Ishikawa (cell line): ENCODE data around the gene SLC12A3.

Source experiments
- CEBPB ChIP-seq: IDR thresholded peaks from 2 replicates; pipeline ENCODE4 v1.6.1; 2012
- CREB1 ChIP-seq: IDR thresholded peaks from 2 replicates; pipeline ENCODE4 v1.6.1; 2012; ENCODE audit warnings: low read depth
- EGR1 ChIP-seq: IDR thresholded peaks from 2 replicates; pipeline ENCODE4 v1.6.1; 2012
- EP300 ChIP-seq: IDR thresholded peaks from 2 replicates; pipeline ENCODE4 v1.6.1; 2012; ENCODE audit warnings: borderline replicate concordance
- FOXM1 ChIP-seq: IDR thresholded peaks from 2 replicates; pipeline ENCODE4 v1.6.1; 2012; ENCODE audit warnings: low read depth, borderline replicate concordance
- NFIC ChIP-seq: IDR thresholded peaks from 2 replicates; pipeline ENCODE4 v1.6.1; 2012
- RAD21 ChIP-seq: IDR thresholded peaks from 2 replicates; pipeline ENCODE4 v1.6.1; 2012; ENCODE audit warnings: low read depth
- TAF1 ChIP-seq: IDR thresholded peaks from 2 replicates; pipeline ENCODE4 v1.6.1; 2012; ENCODE audit warnings: low read depth, mild to moderate bottlenecking
- TCF12 ChIP-seq: IDR thresholded peaks from 2 replicates; pipeline ENCODE4 v1.6.1; 2012; ENCODE audit warnings: low read depth
- TEAD4 ChIP-seq: IDR thresholded peaks from 2 replicates; pipeline ENCODE4 v1.6.1; 2012
- YY1 ChIP-seq: IDR thresholded peaks from 2 replicates; pipeline ENCODE4 v1.6.1; 2012; ENCODE audit warnings: low read depth
- ZBTB7A ChIP-seq: IDR thresholded peaks from 2 replicates; pipeline ENCODE4 v1.6.1; 2012; ENCODE audit warnings: low read depth
- TF ChIP-seq, protein P1 (sequence below): IDR thresholded peaks from 2 replicates; pipeline ENCODE4 v1.6.1; 2012
- TF ChIP-seq, protein P2 (sequence below): IDR thresholded peaks from 2 replicates; pipeline ENCODE4 v1.6.1; 2012; ENCODE audit warnings: low read depth, mild to moderate bottlenecking
- TF ChIP-seq, protein P3 (sequence below): IDR thresholded peaks from 2 replicates; pipeline ENCODE4 v1.6.1; 2012

The SLC12A3 gene

DNA sequence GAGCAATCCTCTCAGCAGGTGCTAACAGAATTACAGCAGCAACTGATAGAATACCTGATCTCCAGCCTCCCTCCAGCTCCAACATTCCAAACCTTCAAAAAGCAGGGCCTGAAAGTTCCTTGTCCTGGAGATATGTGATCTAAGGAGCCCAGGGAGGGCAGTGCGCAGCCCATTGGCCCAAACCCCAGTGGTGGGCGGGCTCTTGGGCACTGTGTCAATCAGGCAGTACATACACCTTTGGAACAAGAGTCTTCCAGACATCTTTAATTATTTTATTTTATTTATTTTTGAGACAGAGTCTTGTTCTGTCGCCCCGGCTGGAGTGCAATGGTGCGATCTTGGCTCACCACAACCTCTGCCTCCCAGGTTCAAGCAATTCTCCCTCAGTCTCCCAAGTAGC lies 24.2 kb downstream of the SLC12A3 start:
- no peak for TF ChIP-seq YY1
- TF ChIP-seq, protein P1, sequence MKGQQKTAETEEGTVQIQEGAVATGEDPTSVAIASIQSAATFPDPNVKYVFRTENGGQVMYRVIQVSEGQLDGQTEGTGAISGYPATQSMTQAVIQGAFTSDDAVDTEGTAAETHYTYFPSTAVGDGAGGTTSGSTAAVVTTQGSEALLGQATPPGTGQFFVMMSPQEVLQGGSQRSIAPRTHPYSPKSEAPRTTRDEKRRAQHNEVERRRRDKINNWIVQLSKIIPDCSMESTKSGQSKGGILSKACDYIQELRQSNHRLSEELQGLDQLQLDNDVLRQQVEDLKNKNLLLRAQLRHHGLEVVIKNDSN: no peak
- TF ChIP-seq EGR1: no peak
- no peak for TF ChIP-seq FOXM1
- TF ChIP-seq EP300: no peak
- TF ChIP-seq TEAD4: no peak
- no peak for TF ChIP-seq NFIC
- no peak for TF ChIP-seq TCF12
- TF ChIP-seq RAD21: no peak
- no peak for TF ChIP-seq TAF1
- no peak for TF ChIP-seq CEBPB
- TF ChIP-seq CREB1: no peak
- TF ChIP-seq ZBTB7A: no peak
- TF ChIP-seq, protein P2, sequence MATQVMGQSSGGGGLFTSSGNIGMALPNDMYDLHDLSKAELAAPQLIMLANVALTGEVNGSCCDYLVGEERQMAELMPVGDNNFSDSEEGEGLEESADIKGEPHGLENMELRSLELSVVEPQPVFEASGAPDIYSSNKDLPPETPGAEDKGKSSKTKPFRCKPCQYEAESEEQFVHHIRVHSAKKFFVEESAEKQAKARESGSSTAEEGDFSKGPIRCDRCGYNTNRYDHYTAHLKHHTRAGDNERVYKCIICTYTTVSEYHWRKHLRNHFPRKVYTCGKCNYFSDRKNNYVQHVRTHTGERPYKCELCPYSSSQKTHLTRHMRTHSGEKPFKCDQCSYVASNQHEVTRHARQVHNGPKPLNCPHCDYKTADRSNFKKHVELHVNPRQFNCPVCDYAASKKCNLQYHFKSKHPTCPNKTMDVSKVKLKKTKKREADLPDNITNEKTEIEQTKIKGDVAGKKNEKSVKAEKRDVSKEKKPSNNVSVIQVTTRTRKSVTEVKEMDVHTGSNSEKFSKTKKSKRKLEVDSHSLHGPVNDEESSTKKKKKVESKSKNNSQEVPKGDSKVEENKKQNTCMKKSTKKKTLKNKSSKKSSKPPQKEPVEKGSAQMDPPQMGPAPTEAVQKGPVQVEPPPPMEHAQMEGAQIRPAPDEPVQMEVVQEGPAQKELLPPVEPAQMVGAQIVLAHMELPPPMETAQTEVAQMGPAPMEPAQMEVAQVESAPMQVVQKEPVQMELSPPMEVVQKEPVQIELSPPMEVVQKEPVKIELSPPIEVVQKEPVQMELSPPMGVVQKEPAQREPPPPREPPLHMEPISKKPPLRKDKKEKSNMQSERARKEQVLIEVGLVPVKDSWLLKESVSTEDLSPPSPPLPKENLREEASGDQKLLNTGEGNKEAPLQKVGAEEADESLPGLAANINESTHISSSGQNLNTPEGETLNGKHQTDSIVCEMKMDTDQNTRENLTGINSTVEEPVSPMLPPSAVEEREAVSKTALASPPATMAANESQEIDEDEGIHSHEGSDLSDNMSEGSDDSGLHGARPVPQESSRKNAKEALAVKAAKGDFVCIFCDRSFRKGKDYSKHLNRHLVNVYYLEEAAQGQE: no peak

DNA sequence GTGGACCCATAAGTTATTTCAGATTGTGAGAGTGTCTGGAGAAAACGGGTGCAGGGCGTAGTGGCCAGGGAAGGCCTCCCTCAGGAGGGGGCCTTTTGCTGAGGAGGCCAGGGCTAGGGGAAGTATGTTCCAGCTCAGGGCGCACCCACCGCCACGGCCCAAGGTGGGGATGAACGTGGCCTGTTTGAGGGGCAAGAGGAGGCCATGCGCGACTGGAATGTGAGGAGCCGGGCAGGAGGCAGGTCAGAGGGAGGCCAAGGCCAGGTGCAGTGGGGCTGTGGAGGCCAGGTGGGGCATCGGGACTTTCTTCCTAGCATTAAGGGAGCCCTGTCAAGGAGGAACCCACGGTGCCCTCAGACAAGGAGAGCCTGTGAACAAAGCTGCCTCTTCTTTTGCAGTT lies 26.7 kb downstream of the SLC12A3 start:
- TF ChIP-seq ZBTB7A: no peak
- TF ChIP-seq EP300: no peak
- no peak for TF ChIP-seq TAF1
- no peak for TF ChIP-seq YY1
- no peak for TF ChIP-seq TEAD4
- no peak for TF ChIP-seq RAD21
- no peak for TF ChIP-seq CREB1
- TF ChIP-seq, protein P1: no peak
- TF ChIP-seq EGR1: no peak
- TF ChIP-seq CEBPB: no peak
- TF ChIP-seq, protein P3, sequence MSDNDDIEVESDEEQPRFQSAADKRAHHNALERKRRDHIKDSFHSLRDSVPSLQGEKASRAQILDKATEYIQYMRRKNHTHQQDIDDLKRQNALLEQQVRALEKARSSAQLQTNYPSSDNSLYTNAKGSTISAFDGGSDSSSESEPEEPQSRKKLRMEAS: no peak
- TF ChIP-seq, protein P2: no peak
- TF ChIP-seq FOXM1: no peak

DNA sequence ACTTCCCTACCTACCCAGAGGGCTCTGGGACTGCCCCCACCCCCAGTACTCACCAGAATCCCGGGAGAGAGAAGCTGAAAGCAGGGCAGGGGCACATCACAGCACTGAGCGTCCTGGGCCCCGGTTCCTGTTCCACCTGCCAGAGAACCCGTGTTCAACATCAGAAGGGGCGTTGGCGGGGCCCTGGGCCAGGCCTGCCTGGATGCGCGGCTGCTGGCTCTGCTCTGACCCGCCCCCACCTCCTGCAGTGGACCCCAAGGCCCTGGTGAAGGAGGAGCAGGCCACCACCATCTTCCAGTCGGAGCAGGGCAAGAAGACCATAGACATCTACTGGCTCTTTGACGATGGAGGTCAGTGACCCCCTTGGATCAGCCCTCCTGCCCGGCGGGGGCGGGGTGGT lies 27.7 kb downstream of the SLC12A3 start:
- TF ChIP-seq TCF12: no peak
- TF ChIP-seq, protein P3: no peak
- no peak for TF ChIP-seq TEAD4
- no peak for TF ChIP-seq CREB1
- TF ChIP-seq, protein P1: no peak
- TF ChIP-seq CEBPB: no peak

DNA sequence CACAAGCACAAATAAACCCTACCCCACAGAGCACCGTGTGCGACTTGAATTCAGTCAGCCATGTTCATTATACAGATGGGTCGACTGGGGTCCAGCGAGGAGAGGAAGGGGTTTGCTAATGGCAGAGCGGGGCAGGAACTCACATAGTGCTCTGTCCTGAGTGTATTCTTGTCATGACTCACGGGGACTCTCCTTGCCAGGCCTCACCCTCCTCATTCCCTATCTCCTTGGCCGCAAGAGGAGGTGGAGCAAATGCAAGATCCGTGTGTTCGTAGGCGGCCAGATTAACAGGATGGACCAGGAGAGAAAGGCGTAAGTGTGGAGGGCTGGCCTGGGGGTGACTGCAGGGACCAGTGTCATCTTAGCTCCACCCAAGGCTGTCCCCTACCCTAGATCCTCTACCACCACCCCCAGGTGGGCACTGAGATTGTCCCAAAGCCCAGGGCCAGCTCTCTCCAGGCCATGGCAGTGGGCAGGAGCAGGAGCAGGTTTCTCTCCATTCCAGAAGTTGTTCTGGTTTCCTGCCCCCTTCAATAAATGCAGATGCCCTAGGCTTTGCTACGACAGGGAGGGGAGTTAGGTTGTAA lies 29.4 kb downstream of the SLC12A3 start:
- TF ChIP-seq CEBPB: no peak
- TF ChIP-seq EP300: no peak
- TF ChIP-seq, protein P2: no peak
- no peak for TF ChIP-seq ZBTB7A
- no peak for TF ChIP-seq RAD21
- TF ChIP-seq, protein P3: no peak
